ENCODE results near the gene SDK1. TPM values are rescaled to one million over a fixed set of nuclear protein-coding genes. Genes with fewer than 3 reads are reported as not detected.
"Not testable (repeated sequence)": the region's sequence is repeated elsewhere in the genome, so short reads cannot be mapped to it uniquely, and the experiment has no call there.

SDK1 gene
- total RNA-seq, 3 donors from 2014 or later (not counting 1 experiment from before 2014, with no cell fraction given), result 0.05 to 0.11 TPM; not detected in 1

DNA sequence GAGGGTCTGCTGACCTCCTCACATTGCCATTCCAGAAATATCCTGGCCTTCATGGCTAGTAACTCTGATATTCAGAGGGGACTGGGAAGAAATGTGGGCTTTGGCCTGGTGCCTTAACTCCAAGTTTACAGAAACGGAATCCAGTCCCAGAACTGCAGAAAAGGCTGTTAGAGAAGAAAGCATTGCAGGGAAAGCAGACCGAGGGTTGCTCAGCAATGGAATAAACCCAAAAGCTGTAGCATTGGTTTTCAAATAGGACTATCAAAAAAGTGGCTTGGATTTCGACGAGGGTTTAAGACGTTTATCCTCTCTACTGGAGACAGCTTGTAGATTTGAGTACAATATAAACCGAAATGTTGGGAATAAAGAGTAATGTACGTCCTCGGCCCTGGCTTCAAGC, 955.2 kb downstream of the SDK1 start:
- Histone ChIP-seq H3K4me3 (ENCODE audit: low read length) (no peak overlapping the region), H3K36me3 (ENCODE audit: control insufficient read depth, insufficient read depth, low read length) (no peaks in the 10 kb centered on the region), H3K9me3 (ENCODE audit: control insufficient read depth, insufficient read depth, low read length) (peaks cover 3% of the 10 kb centered on the region), H3K4me1 (ENCODE audit: control insufficient read depth, insufficient read depth, low read length) (no peaks in the 10 kb centered on the region), H3K27me3 (ENCODE audit: control insufficient read depth, insufficient read depth, low read length) (no peaks in the 10 kb centered on the region), H3K27ac (ENCODE audit: low read length) (no peak overlapping the region)
- H3K36me3 Mint-ChIP-seq, result no peaks in the 10 kb centered on the region
- no peaks in the 10 kb centered on the region for H3K4me1 Mint-ChIP-seq
- H3K4me3 Mint-ChIP-seq, result no peak overlapping the region
- no peak overlapping the region for H3K27ac Mint-ChIP-seq
- 91% methylated on average over 8 of the region's 8 CpGs for WGBS (ENCODE audit: insufficient coverage)
- DNase-seq, result no peak
- peaks cover 0 to 3% of the 10 kb centered on the region in 2 donors for H3K9me3 Mint-ChIP-seq
- TF ChIP-seq CTCF (IDR thresholded peaks at IDR 0.05), result no peak
- ATAC-seq, result no peak
- no peaks in the 10 kb centered on the region for H3K27me3 Mint-ChIP-seq (ENCODE audit: low read depth in 2 of 2)
- intact Hi-C loops (cut with micrococcal nuclease), result no loop called here

GRCh38 chr7:4257146-4258111, 956.4 kb downstream of the SDK1 start:
- WGBS (ENCODE audit: insufficient coverage), result 89% methylated on average over 15 of the region's 15 CpGs

DNA sequence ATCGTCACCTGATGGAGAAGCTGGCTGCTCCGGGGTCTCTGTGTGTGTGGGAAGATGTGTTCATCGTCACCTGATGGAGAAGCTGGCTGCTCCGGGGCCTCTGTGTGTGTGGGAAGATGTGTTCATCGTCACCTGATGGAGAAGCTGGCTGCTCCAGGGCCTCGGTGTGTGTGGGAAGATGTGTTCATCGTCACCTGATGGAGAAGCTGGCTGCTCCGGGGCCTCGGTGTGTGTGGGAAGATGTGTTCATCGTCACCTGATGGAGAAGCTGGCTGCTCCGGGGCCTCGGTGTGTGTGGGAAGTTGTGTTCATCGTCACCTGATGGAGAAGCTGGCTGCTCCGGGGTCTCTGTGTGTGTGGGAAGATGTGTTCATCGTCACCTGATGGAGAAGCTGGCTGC, 959.1 kb downstream of the SDK1 start:
- H3K9me3 ChIP-seq (ENCODE audit: control insufficient read depth, insufficient read depth, low read length); H3K4me1 Mint-ChIP-seq; H3K36me3 Mint-ChIP-seq; H3K27me3 ChIP-seq (ENCODE audit: control insufficient read depth, insufficient read depth, low read length); H3K27ac ChIP-seq (ENCODE audit: low read length); H3K4me3 Mint-ChIP-seq; DNase-seq; H3K36me3 ChIP-seq (ENCODE audit: control insufficient read depth, insufficient read depth, low read length); H3K4me1 ChIP-seq (ENCODE audit: control insufficient read depth, insufficient read depth, low read length); H3K27me3 Mint-ChIP-seq (ENCODE audit: low read depth in 2 of 2); H3K9me3 Mint-ChIP-seq; ATAC-seq; H3K4me3 ChIP-seq (ENCODE audit: low read length); H3K27ac Mint-ChIP-seq; intact Hi-C loops (cut with micrococcal nuclease): not testable (repeated sequence)
- 93% methylated on average over 12 of the region's 15 CpGs for WGBS (ENCODE audit: insufficient coverage)

More at GRCh38 chr7:4257146-4258111, 956.4 kb downstream of the SDK1 start:
- Histone ChIP-seq H3K4me1 (ENCODE audit: control insufficient read depth, insufficient read depth, low read length) (no peaks in the 10 kb centered on the region), H3K27me3 (ENCODE audit: control insufficient read depth, insufficient read depth, low read length) (no peaks in the 10 kb centered on the region), H3K27ac (ENCODE audit: low read length) (no peak overlapping the region), H3K4me3 (ENCODE audit: low read length) (no peak overlapping the region), H3K36me3 (ENCODE audit: control insufficient read depth, insufficient read depth, low read length) (no peaks in the 10 kb centered on the region), H3K9me3 (ENCODE audit: control insufficient read depth, insufficient read depth, low read length) (peaks cover 3% of the 10 kb centered on the region)
- ATAC-seq (no peak), DNase-seq (no peak)
- H3K27ac Mint-ChIP-seq, result no peak overlapping the region
- no peak overlapping the region for H3K4me3 Mint-ChIP-seq
- H3K36me3 Mint-ChIP-seq, result no peaks in the 10 kb centered on the region
- H3K9me3 Mint-ChIP-seq, result peaks cover 0 to 3% of the 10 kb centered on the region in 2 donors
- no peaks in the 10 kb centered on the region for H3K4me1 Mint-ChIP-seq
- TF ChIP-seq CTCF (IDR thresholded peaks at IDR 0.05), result no peak
- no peaks in the 10 kb centered on the region for H3K27me3 Mint-ChIP-seq (ENCODE audit: low read depth in 2 of 2)
- intact Hi-C loops (cut with micrococcal nuclease), result no loop called here

DNA sequence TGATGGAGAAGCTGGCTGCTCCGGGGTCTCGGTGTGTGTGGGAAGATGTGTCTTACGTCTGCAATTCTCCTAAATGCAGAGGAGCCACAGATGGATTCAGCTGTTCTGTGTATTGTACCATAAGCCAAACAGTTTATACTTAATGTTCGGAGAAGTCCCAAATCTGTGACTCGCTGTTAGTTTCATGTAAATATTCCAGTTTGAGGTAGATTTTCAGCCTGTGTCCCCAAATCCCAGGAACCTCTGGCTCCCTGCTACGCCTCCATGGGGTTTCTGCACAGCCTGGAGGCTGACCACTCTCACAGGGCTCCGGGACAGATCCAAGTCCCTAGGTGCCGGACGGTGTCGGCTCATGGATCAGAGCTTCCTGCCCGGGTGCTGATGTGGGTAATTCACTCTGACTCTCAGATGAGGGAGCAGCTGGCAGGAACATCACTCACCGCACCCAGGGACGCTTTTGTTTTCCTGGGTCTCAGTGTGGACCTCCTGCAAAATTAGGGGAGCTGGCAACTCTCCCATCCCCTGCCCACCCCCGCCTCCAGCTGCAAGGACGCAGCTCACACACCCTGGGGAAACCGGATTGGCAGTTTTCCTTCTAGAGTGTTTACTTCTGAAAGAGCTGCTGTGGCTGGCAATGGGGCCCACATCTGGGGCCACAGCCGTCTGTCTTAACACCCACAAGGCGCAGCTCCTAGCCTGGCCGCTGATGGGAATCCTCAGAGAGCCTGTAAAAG, 960.0 kb downstream of the SDK1 start:
- no peaks in the 10 kb centered on the region for H3K36me3 Mint-ChIP-seq
- no peaks in the 10 kb centered on the region for H3K9me3 ChIP-seq (ENCODE audit: control insufficient read depth, insufficient read depth, low read length)
- H3K9me3 Mint-ChIP-seq, result no peaks in the 10 kb centered on the region
- 76% methylated on average over 19 of the region's 19 CpGs for WGBS (ENCODE audit: insufficient coverage)
- no peak overlapping the region for H3K27ac ChIP-seq (ENCODE audit: low read length)
- TF ChIP-seq CTCF (IDR thresholded peaks at IDR 0.05), result no peak
- H3K27ac Mint-ChIP-seq, result no peak overlapping the region
- H3K27me3 ChIP-seq (ENCODE audit: control insufficient read depth, insufficient read depth, low read length), result no peaks in the 10 kb centered on the region
- H3K27me3 Mint-ChIP-seq (ENCODE audit: low read depth in 2 of 2), result peaks cover 3 to 5% of the 10 kb centered on the region in 2 donors
- no peaks in the 10 kb centered on the region for H3K36me3 ChIP-seq (ENCODE audit: control insufficient read depth, insufficient read depth, low read length)
- no peak overlapping the region for H3K4me3 Mint-ChIP-seq
- no peaks in the 10 kb centered on the region for H3K4me1 ChIP-seq (ENCODE audit: control insufficient read depth, insufficient read depth, low read length)
- ATAC-seq (no peak), DNase-seq (no peak)
- peaks cover 0 to 4% of the 10 kb centered on the region in 2 donors for H3K4me1 Mint-ChIP-seq
- intact Hi-C loops (cut with micrococcal nuclease), result no loop called here
- no peak overlapping the region for H3K4me3 ChIP-seq (ENCODE audit: low read length)
